MM.1S (cell line): ENCODE data around the gene SIAH1.
"Not testable (repeated sequence)": the region's sequence is repeated elsewhere in the genome, so short reads cannot be mapped to it uniquely, and the experiment has no call there.

Experiments
- DNase-seq: peaks from one replicate; pipeline ENCODE4 v3.0.0-alpha.2; 2015
- H2AFZ ChIP-seq: fragments of 300-600 bp; sonication (generic); 2 replicates; pipeline ENCODE4 v1.6.0; 2016; ENCODE audit warnings: antibody characterized with exemption, low read length
- H3F3A ChIP-seq: fragments of 300-600 bp; sonication (generic); 2 replicates; pipeline ENCODE4 v1.6.1; 2016; ENCODE audit warnings: mild to moderate bottlenecking, antibody characterized with exemption, low read length, moderate library complexity, mixed read lengths; ENCODE audit not compliant: insufficient read depth
- H3K27ac ChIP-seq: fragments of 300-600 bp; sonication (generic); 2 replicates; pipeline ENCODE4 v1.5.1; 2016; ENCODE audit warnings: mild to moderate bottlenecking, low read length
- H3K27me3 ChIP-seq: fragments of 300-600 bp; sonication (generic); replicated peaks from 2 replicates; pipeline ENCODE4 v1.6.0; 2016; ENCODE audit warnings: low read length; ENCODE audit not compliant: insufficient read depth
- H3K36me3 ChIP-seq: fragments of 300-600 bp; sonication (generic); replicated peaks from 2 replicates; pipeline ENCODE4 v1.6.1; 2016; ENCODE audit warnings: mild to moderate bottlenecking, low read length, mixed read lengths; ENCODE audit not compliant: insufficient read depth
- H3K4me1 ChIP-seq: fragments of 300-600 bp; sonication (generic); 2 replicates; pipeline ENCODE4 v1.6.1; 2016; ENCODE audit warnings: low read length, mixed read lengths
- H3K4me2 ChIP-seq: fragments of 300-600 bp; sonication (generic); 2 replicates; pipeline ENCODE4 v1.6.0; 2016; ENCODE audit warnings: low read depth, low read length
- H3K4me3 ChIP-seq: fragments of 300-600 bp; sonication (generic); 2 replicates; pipeline ENCODE4 v1.5.1; 2016; ENCODE audit warnings: low read length, mixed read lengths
- H3K79me2 ChIP-seq: fragments of 300-600 bp; sonication (generic); 2 replicates; pipeline ENCODE4 v1.6.1; 2016; ENCODE audit warnings: mixed run types, low read length, mixed read lengths
- H3K9ac ChIP-seq: fragments of 300-600 bp; sonication (generic); 2 replicates; pipeline ENCODE4 v1.6.1; 2016; ENCODE audit warnings: low read length, mixed read lengths
- H3K9me2 ChIP-seq: fragments of 300-600 bp; sonication (generic); replicated peaks from 2 replicates; pipeline ENCODE4 v1.6.1; 2016; ENCODE audit warnings: mild to moderate bottlenecking, low read length, mixed read lengths; ENCODE audit not compliant: insufficient read depth
- H3K9me3 ChIP-seq: fragments of 300-600 bp; sonication (generic); replicated peaks from 2 replicates; pipeline ENCODE4 v1.6.1; 2016; ENCODE audit warnings: mild to moderate bottlenecking, low read length, mixed read lengths; ENCODE audit not compliant: insufficient read depth
- H4K20me1 ChIP-seq: fragments of 300-600 bp; sonication (generic); 2 replicates; pipeline ENCODE4 v1.6.1; 2016; ENCODE audit warnings: mild to moderate bottlenecking, low read length, moderate library complexity, mixed read lengths; ENCODE audit not compliant: insufficient read depth
- CTCF ChIP-seq: fragments of 300-600 bp; sonication (generic); IDR thresholded peaks from 2 replicates; pipeline ENCODE4 v1.5.1; 2016; ENCODE audit warnings: antibody characterized with exemption, low read length, mixed read lengths
- EZH2 ChIP-seq: fragments of 300-600 bp; sonication (generic); optimal IDR thresholded peaks from 2 replicates; pipeline ENCODE3; 2017; ENCODE audit warnings: low read depth, mild to moderate bottlenecking, antibody characterized with exemption, low read length, mixed read lengths
- EZH2phosphoT487 ChIP-seq: fragments of 300-600 bp; sonication (generic); IDR thresholded peaks from 2 replicates; pipeline ENCODE4 v1.6.1; 2018; ENCODE audit warnings: antibody characterized with exemption, low read length

SIAH1 gene

GRCh38 chr16:48354877-48355855 is 30.0 kb downstream of the SIAH1 start:
- no peaks in the 10 kb centered on the region for H4K20me1 ChIP-seq
- no peaks in the 10 kb centered on the region for H3K27me3 ChIP-seq
- H3K4me2 ChIP-seq = no peak overlapping the region
- H3K79me2 ChIP-seq = peaks cover 38% of the 10 kb centered on the region
- no peak overlapping the region for H3K27ac ChIP-seq
- H3K9ac ChIP-seq = no peak overlapping the region
- no peak for DNase-seq
- no peak overlapping the region for H2AFZ ChIP-seq
- no peaks in the 10 kb centered on the region for H3F3A ChIP-seq
- no peak overlapping the region for H3K4me3 ChIP-seq
- no peaks in the 10 kb centered on the region for H3K9me2 ChIP-seq
- H3K4me1 ChIP-seq = no peaks in the 10 kb centered on the region; the same call in 1 of the 2 replicates
- TF ChIP-seq CTCF (no peak), EZH2phosphoT487 (no peak), EZH2 (no peak)
- no peaks in the 10 kb centered on the region for H3K36me3 ChIP-seq
- H3K9me3 ChIP-seq = no peaks in the 10 kb centered on the region

- not testable (repeated sequence) for H3K9me3 ChIP-seq, H4K20me1 ChIP-seq, H3K27me3 ChIP-seq, H3K27ac ChIP-seq, H3K4me3 ChIP-seq, H3F3A ChIP-seq, H3K9me2 ChIP-seq, DNase-seq, H3K4me1 ChIP-seq, H3K36me3 ChIP-seq, H2AFZ ChIP-seq, H3K4me2 ChIP-seq, H3K9ac ChIP-seq
- peaks cover 30% of the 10 kb centered on the region for H3K79me2 ChIP-seq
These were observed 30.8 kb downstream of the SIAH1 start for GRCh38 chr16:48354385-48354784.

- H3K27ac ChIP-seq = no peak overlapping the region
- no peaks in the 10 kb centered on the region for H3K36me3 ChIP-seq
- H3K4me2 ChIP-seq = no peak overlapping the region
- no peaks in the 10 kb centered on the region; the same call in 1 of the 2 replicates for H3K4me1 ChIP-seq
- H3K9me2 ChIP-seq = no peaks in the 10 kb centered on the region
- H3K9ac ChIP-seq = no peak overlapping the region
- H3K4me3 ChIP-seq = no peak overlapping the region
- peaks cover 23% of the 10 kb centered on the region for H3K79me2 ChIP-seq
- H3F3A ChIP-seq = no peaks in the 10 kb centered on the region
- no peak for TF ChIP-seq EZH2
- no peak for TF ChIP-seq EZH2phosphoT487
- TF ChIP-seq CTCF = peak; percentile 95
- H4K20me1 ChIP-seq = no peaks in the 10 kb centered on the region
- H2AFZ ChIP-seq = no peak overlapping the region
- H3K27me3 ChIP-seq = no peaks in the 10 kb centered on the region
- peak; percentile 70 for DNase-seq
- no peaks in the 10 kb centered on the region for H3K9me3 ChIP-seq
These were observed 31.5 kb downstream of the SIAH1 start for GRCh38 chr16:48353565-48354163.
